HG03280 (cell line): ENCODE data around the gene EXOG.

Experiments
- ATAC-seq: cut with Tn5 transposase; IDR thresholded peaks from one replicate; pipeline ENCODE4 v1.9.1; 2021; ENCODE audit warnings: mild to moderate bottlenecking, moderate library complexity; ENCODE audit not compliant: unreplicated experiment

EXOG gene

DNA sequence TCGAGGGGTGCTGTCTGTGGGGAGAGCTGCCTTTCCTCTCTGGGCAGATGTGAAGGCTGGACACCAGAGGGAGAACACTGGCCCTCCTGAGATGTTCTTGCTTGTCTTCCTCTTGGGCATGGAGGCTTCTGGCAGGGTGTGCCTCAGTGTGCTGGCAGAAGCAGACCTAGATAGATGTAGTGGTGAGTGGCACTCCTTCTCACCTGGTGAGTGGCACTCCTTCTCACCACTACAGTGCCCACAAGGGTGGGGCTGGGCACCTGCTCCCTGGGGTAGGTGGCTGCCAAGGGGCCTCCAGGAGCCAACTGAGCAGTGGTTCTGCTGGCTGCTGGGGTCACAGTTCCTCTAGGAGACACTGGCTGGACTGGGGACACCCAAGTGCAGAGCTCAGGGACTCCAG lies 23.8 kb upstream of the EXOG start:
- ATAC-seq: no peak

DNA sequence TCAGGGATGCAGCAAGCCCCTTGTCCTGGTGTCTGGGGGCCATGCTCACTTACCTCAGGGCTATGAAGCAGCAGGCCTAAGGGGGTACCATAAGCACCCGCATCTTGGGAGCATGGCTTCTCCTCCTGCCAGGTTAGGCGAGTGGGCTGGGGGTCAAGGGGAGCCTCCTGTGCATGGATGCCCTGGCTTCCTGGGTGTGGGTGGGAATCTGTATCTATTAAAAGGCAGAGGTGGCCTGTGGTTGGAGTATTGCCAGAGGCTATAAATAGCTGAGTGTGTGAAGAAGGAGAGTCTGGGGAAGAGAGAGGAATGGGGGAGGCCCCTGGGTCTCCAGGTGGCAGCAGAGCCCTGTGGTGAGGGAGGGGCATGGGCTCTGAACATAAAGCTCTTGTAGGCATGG lies 22.9 kb upstream of the EXOG start:
- ATAC-seq: no peak

DNA sequence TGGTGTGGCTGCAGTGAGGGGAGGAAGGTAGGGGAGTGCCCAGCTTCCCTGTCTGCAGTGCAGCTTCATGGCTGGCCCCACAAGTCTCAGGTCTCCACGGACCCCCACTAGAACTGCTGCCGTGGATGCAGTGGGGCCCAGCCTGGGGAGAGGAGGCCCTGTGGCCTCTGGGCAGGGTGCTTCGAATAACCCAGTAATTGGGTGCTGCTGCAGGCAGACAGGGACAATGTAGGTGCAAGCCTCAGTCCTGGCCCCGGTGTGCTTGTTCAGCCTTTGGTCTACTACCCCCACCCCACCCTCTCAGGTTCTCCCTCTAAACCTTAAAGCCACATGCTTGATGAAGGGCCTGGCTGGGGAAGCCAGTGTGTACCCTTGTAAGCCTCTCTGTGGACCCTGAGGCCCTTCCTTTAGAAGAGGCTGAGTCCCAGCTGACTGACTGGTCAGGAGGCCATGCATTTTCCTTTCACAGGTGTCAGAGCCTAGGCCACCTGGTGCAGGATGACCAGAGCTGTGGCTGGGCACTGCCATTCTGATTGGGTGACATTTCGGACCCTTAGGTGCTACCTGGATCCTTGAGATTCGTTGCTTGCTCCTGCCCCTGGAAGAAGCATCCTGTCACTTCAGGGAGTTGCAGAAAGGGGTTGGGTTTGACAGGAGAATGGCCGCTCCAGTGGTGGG lies 21.1 kb upstream of the EXOG start:
- ATAC-seq: no peak

DNA sequence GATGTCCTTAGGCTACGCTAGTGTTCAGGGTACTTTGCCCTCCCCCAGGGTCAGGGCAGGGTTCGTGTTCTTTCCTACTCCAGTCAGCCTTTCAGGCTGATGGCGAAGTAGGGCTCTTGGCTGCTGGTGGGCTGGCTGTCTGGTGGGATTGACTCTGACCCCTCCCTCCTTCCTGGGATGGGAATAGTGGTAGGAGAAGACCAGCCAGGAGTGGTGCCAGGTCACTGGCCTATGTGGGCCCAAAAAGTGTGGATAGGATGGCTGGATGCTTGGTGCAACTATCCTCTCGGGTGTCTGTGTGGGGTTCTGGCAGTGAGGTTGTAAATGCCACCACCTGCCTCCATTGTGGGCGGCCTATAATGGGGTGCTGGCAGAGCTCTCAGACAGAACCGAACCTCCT lies 20.4 kb upstream of the EXOG start:
- no peak for ATAC-seq

DNA sequence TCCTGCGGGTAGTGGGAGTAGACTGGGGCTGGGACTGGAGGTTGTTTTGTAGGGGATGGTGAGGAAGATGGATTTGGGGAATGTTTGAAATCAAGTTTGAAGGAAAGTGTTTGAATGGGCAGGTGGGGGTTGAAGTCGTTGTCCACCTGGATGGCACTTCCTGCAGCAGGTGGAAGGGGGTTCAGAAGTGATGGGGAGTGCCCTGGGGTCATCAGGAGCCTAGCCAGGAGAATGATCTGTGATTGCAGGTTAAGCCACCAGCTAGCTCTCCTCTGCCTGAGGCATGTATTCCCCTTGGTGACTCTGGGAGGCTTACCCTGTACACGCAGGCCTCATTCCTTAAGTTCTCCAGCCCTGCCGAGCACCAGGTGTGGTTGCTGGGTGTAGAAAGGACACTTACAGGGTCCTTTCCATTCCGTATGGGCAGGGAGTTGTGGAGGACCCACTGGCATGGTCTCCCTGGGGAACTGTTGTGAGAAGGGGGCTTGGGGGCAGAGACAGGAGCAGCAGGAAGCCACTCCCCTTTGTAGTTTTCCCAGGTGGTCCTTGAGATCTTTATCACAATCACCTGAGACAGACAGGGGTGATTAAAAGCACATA lies 19.9 kb upstream of the EXOG start:
- no peak for ATAC-seq

DNA sequence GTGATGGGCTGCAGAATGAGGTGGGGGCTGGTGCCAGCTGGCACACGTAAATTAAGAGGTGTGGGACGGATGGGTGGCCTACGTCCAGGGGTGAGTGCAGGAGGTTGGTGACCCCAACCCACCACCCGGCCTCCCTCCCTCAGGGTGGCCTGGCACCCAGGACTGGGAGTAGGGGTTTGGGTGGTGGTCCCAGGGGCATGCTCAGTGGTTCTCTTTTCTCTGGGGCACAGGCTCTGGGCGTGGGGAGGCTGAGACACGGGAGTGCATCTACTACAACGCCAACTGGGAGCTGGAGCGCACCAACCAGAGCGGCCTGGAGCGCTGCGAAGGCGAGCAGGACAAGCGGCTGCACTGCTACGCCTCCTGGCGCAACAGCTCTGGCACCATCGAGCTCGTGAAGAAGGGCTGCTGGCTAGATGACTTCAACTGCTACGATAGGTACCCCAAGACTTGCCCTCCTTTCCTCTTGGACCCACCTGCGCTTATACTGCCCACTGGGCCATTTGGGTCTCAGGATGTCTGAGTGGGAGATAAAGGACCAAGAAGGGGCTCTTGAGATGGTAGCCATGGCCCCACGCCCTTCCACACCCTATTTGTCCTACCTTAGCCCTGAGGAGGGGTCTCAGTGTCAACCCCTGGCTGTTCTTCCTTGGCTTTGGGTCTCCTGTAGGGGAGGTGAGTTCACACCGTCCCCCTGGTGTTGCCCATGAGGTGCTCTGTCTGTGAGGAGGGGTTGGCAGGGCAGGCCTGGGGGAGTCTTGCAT lies 18.9 kb upstream of the EXOG start:
- ATAC-seq: no peak

DNA sequence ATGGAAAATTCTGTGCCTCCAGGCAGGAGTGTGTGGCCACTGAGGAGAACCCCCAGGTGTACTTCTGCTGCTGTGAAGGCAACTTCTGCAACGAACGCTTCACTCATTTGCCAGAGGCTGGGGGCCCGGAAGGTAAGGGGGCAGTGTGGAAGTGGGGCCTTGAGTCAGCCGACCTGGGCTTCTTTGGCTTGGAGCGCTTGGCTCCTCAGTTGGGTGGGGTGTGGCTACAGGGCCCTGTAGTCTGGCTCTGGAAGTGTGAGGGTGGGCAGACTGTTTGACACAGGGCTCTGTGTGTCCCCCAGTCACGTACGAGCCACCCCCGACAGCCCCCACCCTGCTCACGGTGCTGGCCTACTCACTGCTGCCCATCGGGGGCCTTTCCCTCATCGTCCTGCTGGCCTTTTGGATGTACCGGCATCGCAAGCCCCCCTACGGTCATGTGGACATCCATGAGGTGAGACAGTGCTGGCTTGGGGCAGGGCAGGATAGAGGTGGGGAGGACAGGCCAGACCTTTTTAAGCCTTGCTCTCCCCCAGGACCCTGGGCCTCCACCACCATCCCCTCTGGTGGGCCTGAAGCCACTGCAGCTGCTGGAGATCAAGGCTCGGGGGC lies 18.2 kb upstream of the EXOG start:
- no peak for ATAC-seq

DNA sequence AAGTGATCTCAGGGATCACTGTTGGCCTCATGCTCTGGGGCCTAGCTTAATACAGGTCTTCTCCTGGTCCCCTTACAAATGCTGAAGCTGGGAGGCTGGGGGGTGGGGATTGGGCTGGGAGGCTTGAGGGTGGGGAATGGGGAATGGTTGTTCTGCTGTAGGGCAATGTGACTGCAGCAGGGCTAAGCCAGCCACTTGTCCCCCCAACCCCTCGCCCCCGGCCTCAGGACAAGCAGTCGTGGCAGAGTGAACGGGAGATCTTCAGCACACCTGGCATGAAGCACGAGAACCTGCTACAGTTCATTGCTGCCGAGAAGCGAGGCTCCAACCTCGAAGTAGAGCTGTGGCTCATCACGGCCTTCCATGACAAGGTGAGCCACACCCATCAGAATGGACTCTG lies 17.2 kb upstream of the EXOG start:
- no peak for ATAC-seq

DNA sequence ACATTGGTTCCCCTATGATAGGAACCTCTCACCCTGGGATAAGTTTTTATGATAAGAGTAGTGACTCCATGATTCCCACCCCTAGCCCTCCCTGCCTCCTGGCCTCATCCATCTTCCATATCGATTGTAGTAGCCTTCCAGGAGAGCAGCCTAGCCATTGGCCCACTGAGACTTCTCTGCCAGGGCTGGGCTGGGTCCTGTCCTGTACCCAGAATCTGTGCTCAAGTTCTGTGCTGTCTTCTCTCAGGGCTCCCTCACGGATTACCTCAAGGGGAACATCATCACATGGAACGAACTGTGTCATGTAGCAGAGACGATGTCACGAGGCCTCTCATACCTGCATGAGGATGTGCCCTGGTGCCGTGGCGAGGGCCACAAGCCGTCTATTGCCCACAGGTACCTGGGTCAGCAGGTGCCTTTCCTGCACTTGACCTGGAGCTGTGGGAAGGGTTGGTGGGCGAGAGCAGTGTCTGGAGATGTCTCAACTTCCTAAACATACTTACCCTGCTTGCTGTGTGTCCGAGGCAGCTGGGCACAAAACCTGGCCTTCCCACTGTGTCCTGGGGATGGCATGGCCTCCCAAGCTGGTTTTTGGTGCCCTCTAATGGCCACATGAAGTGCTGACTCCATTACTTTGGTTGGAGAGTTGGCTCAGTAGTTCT lies 16.6 kb upstream of the EXOG start:
- ATAC-seq: peak; percentile 58

DNA sequence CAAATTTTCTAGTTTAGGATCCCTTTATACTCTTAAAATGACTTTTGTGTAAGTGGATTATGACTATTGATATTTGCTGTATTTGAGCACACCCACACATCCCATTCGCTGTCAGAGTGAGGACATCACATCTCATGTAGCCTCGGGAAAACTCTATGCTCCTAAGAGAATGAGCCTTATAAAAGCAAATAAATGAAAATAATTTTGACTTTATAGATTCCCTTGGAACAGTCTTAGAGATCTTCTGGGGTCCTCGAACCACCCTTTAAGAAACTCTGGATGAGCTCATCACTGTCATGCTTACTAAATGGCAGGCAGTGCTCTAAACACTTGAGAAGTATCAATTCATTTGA lies 16.1 kb upstream of the EXOG start:
- ATAC-seq: no peak

DNA sequence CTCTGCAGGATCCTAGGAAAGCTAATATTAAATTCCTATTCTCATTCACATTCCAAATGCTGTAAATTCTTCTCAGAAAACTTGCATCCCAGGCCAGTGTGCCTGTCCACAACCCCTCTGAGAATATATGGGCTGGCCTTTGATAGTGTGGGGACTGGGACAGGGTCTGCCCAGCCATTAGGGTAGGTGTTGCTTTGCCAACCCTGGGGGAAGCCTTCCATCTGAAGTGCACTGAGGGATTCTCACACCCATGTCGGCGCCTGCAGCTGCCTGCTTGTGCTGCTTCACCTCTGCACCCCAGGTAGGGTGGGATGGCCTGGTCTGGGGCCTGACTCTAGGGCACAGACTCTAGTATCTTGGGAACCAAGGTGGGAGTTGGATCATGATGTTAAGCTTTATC lies 15.2 kb upstream of the EXOG start:
- no peak for ATAC-seq

DNA sequence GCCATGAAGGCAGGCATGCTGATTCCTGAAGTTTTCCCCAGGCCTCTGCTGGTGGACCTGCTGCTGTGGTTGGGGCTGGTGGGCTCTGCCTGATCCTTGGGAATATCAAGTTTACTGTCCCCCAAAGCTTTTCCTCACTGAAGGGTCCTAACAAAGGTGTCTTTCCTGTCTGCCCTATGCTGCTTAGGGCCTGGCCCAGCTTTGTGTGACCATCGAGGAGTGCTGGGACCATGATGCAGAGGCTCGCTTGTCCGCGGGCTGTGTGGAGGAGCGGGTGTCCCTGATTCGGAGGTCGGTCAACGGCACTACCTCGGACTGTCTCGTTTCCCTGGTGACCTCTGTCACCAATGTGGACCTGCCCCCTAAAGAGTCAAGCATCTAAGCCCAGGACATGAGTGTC lies 13.2 kb upstream of the EXOG start:
- no peak for ATAC-seq

DNA sequence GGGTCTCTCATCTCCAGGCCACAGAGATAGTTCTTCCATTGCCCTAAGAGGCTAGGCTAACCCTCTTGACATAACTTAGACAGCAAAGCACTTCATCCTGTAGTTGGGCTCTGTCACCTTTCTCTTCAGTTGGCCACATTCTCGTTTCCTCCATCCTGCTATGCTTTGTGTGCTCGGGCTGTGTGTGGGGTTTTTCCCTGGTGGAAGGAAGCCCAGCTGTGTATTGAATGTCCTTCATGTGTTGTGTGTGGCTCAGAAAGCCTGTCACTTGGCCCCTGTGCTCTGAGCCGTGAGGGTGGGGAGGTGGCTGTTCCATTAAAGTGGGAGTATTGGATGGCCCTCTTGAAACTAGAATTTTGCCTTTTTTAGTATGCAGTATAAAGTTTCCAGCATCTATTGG lies 8.8 kb upstream of the EXOG start:
- peak; percentile 75 for ATAC-seq

DNA sequence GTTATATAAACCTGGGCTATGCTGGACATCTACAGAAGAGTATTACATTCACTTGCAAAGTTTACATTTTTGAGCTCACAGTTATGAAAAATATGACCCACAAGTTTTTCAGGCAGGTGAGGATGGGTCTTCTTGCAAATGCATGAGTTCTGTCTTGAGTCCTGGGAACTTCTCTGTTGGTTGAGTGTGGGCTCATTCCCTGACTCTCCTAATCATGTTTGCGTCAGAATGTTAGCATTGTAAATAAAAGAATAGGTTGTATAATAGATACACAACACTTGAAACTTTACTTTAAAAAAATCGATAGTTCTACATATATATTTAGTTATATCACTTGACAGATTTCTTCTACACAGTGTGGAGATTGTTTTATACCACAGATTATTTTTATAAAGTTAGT lies 7.2 kb upstream of the EXOG start:
- no peak for ATAC-seq

DNA sequence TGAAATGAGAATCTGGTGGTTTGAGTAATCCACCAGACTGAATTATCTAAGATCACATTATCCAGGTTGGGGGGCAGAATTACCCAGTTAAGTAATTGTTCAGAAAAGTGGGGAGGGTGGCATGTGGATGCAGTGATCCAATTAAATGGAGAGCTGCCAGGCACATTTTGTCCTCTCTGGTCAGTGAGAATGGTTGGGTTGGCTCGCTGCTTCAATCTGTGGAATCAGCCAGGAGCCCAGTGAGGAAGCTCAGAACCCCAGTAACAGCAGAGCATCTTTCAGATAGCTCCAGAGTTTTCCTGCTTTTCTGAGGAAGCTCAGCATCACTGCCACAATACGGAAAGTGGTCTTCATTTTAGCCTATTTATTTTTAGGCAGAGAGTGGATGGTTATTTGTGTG lies 6.4 kb upstream of the EXOG start:
- ATAC-seq: no peak

DNA sequence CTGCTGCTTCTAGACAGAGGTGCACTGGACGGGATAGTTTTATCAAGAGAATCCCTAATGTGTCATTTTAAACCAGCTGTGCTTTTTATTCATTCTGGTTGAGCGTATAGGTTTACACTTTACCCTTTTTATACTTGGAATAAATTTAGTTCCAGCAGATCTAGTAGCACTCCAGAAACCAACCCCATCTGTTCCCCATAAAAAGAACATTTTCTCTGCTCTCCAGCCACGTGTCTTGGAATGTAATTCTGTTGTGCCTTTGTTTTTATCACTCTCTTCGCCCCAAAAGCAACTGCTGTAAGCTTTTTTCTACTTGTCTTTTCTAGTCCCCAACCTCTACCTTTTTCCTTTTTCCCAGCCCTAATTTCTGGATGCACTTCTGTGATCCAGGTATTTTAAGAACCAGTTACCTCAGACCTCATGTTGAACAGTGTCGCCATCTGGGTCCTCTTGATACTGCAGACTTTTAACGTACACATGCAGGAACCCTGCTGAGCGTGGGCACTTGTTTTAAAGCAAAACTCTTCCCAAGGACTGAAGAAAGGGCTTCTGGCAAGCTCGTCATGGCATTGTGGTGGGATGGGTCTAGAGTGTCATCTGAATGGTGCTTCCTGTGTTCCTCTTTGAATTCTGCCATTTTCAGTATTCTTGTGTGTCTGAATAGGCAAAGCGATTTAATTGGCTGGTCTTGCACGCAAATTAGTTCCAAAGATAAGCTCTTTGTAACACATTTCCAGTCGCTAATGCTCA lies 5.7 kb upstream of the EXOG start:
- ATAC-seq: no peak

DNA sequence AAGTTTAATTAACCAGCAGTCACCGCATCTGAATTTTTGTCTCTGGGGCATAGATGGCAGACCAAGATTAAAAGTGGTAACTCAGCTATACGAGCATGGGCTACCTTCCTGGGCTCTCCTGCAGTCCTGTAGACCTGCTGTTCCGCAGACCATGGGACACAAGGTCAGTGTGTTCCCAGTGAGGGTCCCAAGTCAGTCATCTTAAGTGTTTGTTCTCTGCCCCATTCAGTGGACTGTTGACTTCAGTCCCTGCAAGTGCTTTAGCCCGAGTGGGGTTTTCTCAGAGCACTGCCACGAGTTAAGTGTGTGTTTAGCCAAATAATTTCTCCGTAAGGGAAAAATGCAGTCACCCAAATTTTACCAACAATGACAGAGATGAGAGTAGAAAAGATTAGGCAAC lies 4.9 kb upstream of the EXOG start:
- ATAC-seq: no peak

DNA sequence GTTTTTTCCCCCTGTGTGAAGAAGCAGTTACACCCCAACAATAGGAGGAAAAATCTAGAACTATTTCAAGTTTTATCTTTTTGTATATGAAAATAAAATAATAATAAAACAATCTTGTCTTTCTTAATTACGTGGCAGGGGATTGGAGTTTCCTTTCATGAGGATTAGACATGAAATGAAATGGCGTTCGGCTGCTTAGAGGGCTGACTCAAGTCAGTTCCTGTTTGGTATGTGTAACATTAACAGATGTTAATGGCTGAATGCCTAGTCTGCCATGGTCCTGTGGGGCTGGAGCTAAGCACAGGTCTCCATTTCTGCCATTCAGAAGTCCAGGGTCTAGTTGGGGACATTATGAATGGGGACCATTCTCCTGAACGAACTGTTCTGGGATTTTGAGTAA lies 3.1 kb upstream of the EXOG start:
- ATAC-seq: no peak

DNA sequence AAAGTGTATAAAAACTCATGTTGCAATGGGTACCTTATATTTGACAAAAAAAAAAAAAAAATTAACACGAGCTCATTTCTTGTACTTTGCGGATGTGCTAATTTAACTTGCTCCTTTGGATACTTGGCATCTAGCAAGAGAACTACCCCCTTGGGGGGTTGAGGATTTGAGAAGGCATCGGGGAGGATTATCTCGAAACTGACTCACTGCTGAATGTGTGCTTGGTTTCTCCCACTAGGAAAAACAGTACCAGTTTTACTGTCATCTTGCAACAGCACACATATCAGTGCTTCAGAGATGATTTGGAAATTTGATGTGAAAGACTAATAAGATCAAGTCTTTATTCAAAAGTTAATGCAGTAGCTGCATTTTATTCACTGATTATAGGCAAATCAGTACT lies 891 bp downstream of the EXOG start:
- no peak for ATAC-seq

DNA sequence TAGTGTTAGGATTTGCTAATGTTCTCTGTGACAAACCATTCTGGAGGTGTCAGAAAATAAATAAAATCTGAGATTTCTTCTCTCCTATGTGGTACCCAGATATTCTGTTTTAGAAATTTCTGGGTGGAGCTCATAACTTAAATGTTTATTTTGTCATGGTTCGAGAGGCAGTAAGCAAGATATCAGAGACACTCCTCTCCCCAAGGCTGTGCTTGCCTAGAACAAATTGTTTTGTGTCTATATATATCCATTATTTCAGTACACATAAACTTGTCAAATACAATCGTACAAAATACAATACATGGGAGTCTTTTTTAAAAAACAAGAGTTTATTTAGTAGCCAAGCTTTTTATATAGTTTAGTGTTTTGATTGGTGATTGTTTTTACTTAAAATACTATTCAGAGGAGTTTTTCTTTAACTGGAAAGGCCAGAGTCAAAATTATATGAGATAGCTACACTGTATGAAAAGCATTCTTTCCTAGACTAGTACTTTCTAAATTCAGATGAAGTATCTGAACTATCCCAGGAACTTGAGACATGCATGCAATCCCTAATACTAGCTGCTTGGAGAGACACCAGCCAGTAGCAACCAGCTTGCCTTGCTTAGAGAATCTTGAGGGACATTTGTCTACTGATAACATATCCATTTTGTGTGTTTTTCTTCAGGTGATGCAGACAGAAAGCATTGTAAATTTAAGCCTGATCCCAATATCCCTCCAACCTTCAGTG lies 4.7 kb downstream of the EXOG start:
- no peak for ATAC-seq
